ENCODE results near the gene TCF3. TPM values are rescaled to one million over a fixed set of nuclear protein-coding genes. Genes with fewer than 3 reads are reported as not detected.
A peak's percentile ranks its signal among the peaks of the same experiment; 100 is the strongest.

Gene TCF3
- total and polyA plus RNA-seq, 2 of the 8 experiments (the other 6 are each of a cell fraction or from before 2014, with no cell fraction given), result 241 to 348 TPM

DNA sequence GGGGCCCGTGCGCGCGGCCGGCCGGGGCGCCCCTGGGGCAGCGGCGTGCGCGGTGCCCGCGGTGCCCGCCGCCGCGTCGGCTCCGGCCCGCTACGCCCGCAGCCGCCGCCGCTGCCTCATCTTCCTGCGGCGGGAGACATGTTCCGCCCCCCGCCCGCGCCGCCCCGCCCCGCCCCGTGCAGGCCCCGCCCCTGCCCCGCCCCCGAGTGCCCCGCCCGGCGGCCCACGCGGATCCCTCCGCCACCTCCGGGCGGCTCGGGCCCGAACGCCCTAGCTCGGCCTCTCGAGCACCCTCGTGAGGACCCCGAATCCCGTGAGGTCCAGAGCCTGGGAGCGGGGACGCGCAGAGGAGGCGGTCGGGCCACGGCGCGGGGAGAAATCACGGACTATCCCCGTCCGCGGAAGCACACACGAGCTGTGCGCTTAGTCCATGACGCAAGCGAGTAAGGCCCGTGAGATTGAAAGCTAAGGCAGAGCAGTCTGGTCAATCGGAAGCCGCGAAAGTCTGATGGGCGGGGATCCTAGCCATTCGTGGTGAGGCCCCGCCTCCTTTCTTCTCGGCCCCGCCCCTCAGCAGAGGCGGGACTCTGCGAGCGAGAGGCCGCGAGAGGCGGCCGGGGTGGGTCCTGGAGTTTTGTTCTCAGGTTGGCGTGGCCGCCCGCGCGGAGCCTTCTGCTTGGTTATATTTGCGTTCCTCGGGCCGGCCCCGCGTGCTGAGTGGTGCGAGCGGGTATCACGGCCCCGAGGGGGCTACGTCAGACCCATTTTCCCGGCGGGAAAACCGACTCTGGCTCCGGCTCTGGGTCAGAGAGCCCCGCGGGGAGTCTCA is at the start of gene TCF3 (continued):
- peak; percentile 66 for TF ChIP-seq ASH2L (IDR thresholded peaks at IDR 0.05; ENCODE audit: low read length)
- TF ChIP-seq NRF1 (IDR thresholded peaks at IDR 0.05; ENCODE audit: low read depth, low read length), result no peak
- peak; percentile 66; the same call in 1 of the 2 replicates for TF ChIP-seq JUND (IDR thresholded peaks at IDR 0.05; ENCODE audit: low read length)
- no peak for TF ChIP-seq SIX5 (IDR thresholded peaks at IDR 0.05; ENCODE audit: low read depth, low read length)
- TF ChIP-seq RBBP5 (IDR thresholded peaks at IDR 0.05; ENCODE audit: borderline replicate concordance, low read depth, low read length), result no peak
- TF ChIP-seq CEBPB (IDR thresholded peaks at IDR 0.05; ENCODE audit: low read depth, low read length), result peak; percentile 83
- TF ChIP-seq SAP30 (IDR thresholded peaks at IDR 0.05; ENCODE audit: insufficient read depth, insufficient replicate concordance, low read length), result no peak
- TF ChIP-seq, protein P1, sequence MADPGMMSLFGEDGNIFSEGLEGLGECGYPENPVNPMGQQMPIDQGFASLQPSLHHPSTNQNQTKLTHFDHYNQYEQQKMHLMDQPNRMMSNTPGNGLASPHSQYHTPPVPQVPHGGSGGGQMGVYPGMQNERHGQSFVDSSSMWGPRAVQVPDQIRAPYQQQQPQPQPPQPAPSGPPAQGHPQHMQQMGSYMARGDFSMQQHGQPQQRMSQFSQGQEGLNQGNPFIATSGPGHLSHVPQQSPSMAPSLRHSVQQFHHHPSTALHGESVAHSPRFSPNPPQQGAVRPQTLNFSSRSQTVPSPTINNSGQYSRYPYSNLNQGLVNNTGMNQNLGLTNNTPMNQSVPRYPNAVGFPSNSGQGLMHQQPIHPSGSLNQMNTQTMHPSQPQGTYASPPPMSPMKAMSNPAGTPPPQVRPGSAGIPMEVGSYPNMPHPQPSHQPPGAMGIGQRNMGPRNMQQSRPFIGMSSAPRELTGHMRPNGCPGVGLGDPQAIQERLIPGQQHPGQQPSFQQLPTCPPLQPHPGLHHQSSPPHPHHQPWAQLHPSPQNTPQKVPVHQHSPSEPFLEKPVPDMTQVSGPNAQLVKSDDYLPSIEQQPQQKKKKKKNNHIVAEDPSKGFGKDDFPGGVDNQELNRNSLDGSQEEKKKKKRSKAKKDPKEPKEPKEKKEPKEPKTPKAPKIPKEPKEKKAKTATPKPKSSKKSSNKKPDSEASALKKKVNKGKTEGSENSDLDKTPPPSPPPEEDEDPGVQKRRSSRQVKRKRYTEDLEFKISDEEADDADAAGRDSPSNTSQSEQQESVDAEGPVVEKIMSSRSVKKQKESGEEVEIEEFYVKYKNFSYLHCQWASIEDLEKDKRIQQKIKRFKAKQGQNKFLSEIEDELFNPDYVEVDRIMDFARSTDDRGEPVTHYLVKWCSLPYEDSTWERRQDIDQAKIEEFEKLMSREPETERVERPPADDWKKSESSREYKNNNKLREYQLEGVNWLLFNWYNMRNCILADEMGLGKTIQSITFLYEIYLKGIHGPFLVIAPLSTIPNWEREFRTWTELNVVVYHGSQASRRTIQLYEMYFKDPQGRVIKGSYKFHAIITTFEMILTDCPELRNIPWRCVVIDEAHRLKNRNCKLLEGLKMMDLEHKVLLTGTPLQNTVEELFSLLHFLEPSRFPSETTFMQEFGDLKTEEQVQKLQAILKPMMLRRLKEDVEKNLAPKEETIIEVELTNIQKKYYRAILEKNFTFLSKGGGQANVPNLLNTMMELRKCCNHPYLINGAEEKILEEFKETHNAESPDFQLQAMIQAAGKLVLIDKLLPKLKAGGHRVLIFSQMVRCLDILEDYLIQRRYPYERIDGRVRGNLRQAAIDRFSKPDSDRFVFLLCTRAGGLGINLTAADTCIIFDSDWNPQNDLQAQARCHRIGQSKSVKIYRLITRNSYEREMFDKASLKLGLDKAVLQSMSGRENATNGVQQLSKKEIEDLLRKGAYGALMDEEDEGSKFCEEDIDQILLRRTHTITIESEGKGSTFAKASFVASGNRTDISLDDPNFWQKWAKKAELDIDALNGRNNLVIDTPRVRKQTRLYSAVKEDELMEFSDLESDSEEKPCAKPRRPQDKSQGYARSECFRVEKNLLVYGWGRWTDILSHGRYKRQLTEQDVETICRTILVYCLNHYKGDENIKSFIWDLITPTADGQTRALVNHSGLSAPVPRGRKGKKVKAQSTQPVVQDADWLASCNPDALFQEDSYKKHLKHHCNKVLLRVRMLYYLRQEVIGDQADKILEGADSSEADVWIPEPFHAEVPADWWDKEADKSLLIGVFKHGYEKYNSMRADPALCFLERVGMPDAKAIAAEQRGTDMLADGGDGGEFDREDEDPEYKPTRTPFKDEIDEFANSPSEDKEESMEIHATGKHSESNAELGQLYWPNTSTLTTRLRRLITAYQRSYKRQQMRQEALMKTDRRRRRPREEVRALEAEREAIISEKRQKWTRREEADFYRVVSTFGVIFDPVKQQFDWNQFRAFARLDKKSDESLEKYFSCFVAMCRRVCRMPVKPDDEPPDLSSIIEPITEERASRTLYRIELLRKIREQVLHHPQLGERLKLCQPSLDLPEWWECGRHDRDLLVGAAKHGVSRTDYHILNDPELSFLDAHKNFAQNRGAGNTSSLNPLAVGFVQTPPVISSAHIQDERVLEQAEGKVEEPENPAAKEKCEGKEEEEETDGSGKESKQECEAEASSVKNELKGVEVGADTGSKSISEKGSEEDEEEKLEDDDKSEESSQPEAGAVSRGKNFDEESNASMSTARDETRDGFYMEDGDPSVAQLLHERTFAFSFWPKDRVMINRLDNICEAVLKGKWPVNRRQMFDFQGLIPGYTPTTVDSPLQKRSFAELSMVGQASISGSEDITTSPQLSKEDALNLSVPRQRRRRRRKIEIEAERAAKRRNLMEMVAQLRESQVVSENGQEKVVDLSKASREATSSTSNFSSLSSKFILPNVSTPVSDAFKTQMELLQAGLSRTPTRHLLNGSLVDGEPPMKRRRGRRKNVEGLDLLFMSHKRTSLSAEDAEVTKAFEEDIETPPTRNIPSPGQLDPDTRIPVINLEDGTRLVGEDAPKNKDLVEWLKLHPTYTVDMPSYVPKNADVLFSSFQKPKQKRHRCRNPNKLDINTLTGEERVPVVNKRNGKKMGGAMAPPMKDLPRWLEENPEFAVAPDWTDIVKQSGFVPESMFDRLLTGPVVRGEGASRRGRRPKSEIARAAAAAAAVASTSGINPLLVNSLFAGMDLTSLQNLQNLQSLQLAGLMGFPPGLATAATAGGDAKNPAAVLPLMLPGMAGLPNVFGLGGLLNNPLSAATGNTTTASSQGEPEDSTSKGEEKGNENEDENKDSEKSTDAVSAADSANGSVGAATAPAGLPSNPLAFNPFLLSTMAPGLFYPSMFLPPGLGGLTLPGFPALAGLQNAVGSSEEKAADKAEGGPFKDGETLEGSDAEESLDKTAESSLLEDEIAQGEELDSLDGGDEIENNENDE (IDR thresholded peaks at IDR 0.05; ENCODE audit: insufficient replicate concordance, low read length), result no peak

Data from H1 (cell line).